ENCODE results near the gene CCBE1. TPM values are rescaled to one million over a fixed set of nuclear protein-coding genes. Genes with fewer than 3 reads are reported as not detected.
"Not testable (repeated sequence)": the region's sequence is repeated elsewhere in the genome, so short reads cannot be mapped to it uniquely, and the experiment has no call there.

CCBE1 gene
- polyA plus RNA-seq, 1 of the 3 experiments (the other 2 are of a cell fraction), result 5.0 TPM

DNA sequence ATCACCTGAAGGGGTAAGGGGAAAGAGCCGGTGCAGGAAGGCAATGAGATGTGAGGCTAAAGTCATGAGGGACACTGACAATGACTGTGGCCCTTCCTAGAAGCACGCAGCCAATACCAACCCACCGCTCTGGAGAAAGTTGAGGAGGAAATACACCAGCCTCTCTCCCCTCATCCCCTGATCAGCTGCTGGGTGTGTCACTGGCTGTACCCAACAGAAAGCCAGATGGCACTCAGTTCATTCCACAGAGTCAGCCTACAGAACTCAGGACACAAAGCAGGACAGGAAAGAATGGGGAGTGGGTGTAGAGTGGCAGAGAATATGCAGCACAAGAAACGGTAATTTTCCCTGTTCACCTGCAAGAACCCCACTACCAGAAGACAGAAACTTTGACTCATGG is 29.7 kb downstream of the CCBE1 start:
- H3K79me2 ChIP-seq (ENCODE audit: insufficient read depth), result peaks cover 5% of the 10 kb centered on the region; the same call in 1 of the 2 replicates

DNA sequence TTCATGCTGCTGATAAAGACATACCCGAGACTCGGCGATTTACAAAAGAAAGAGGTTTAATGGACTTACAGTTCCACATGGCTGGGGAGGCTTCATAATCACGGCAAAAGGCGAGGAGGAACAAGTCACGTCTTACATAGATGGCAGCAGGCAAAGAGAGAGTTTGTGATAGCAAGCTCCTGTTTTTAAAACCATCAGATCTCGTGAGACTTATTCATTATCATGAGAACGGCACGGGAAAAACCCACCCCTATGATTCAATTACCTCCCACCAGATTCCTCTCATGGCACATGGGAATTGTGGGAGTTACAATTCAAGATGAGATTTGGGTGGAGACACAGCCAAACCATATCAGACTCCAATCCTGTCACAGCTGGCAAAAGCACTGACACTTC is 31.2 kb downstream of the CCBE1 start:
- H4K20me1 ChIP-seq (ENCODE audit: insufficient read depth); H3K9me2 ChIP-seq; H3F3A ChIP-seq (replicated peaks; ENCODE audit: insufficient read depth); DNase-seq; H3K79me2 ChIP-seq (ENCODE audit: insufficient read depth); H2AFZ ChIP-seq (ENCODE audit: low read depth); H3K36me3 ChIP-seq (replicated peaks in 1 of 2; ENCODE audit: control insufficient read depth in 1 of 2, insufficient read depth in 2 of 2, low read length in 1 of 2); POLR2A ChIA-PET; H3K27me3 ChIP-seq (ENCODE audit: insufficient read depth); H3K9me3 ChIP-seq; H3K27ac ChIP-seq (ENCODE audit: low read depth in 2 of 2, low read length in 1 of 2); H3K4me1 ChIP-seq (ENCODE audit: control insufficient read depth in 1 of 2, insufficient read depth in 2 of 2, low read depth in 1 of 2, low read length in 1 of 2); H3K4me3 ChIP-seq (ENCODE audit: low read depth in 2 of 2, low read length in 1 of 2); H3K9ac ChIP-seq; H3K4me2 ChIP-seq: not testable (repeated sequence)
- 88% methylated on average over 9 of the region's 9 CpGs for WGBS (ENCODE audit: low lambda C conversion rate)
- CTCF ChIA-PET, result interaction anchor here (1.2 to 1.7 kb wide), 2 partner anchors 117 to 140 kb away, joined by 4 read pairs; no protein-coding TSS in a partner anchor

More for the DNA sequence above, 29.7 kb downstream of the CCBE1 start:
- Histone ChIP-seq H3K4me2 (no peak overlapping the region), H3K27ac (ENCODE audit: low read depth in 2 of 2, low read length in 1 of 2) (no peak overlapping the region), H3K9me2 (no peaks in the 10 kb centered on the region), H3F3A (replicated peaks; ENCODE audit: insufficient read depth) (no peaks in the 10 kb centered on the region), H3K36me3 (replicated peaks in 1 of 2; ENCODE audit: control insufficient read depth in 1 of 2, insufficient read depth in 2 of 2, low read length in 1 of 2) (no peaks in the 10 kb centered on the region), H2AFZ (ENCODE audit: low read depth) (no peak overlapping the region), H4K20me1 (ENCODE audit: insufficient read depth) (no peaks in the 10 kb centered on the region), H3K27me3 (ENCODE audit: insufficient read depth) (no peaks in the 10 kb centered on the region), H3K9ac (no peak overlapping the region), H3K9me3 (no peaks in the 10 kb centered on the region), H3K4me3 (ENCODE audit: low read depth in 2 of 2, low read length in 1 of 2) (no peak overlapping the region), H3K4me1 (ENCODE audit: control insufficient read depth in 1 of 2, insufficient read depth in 2 of 2, low read depth in 1 of 2, low read length in 1 of 2) (peaks cover 0 to 5% of the 10 kb centered on the region in 2 experiments; a peak in 1 of 4 replicates)
- 71% methylated on average over 3 of the region's 4 CpGs for WGBS (ENCODE audit: low lambda C conversion rate)
- ChIA-PET POLR2A (no interaction called here), CTCF (no interaction called here)
- no peak for DNase-seq
- TF ChIP-seq RFX5 (IDR thresholded peaks at IDR 0.05; ENCODE audit: low read length) (no peak), FOXM1 (IDR thresholded peaks at IDR 0.05; ENCODE audit: low read depth) (no peak), RAD21 (IDR thresholded peaks at IDR 0.05; ENCODE audit: low read length) (no peak)

DNA sequence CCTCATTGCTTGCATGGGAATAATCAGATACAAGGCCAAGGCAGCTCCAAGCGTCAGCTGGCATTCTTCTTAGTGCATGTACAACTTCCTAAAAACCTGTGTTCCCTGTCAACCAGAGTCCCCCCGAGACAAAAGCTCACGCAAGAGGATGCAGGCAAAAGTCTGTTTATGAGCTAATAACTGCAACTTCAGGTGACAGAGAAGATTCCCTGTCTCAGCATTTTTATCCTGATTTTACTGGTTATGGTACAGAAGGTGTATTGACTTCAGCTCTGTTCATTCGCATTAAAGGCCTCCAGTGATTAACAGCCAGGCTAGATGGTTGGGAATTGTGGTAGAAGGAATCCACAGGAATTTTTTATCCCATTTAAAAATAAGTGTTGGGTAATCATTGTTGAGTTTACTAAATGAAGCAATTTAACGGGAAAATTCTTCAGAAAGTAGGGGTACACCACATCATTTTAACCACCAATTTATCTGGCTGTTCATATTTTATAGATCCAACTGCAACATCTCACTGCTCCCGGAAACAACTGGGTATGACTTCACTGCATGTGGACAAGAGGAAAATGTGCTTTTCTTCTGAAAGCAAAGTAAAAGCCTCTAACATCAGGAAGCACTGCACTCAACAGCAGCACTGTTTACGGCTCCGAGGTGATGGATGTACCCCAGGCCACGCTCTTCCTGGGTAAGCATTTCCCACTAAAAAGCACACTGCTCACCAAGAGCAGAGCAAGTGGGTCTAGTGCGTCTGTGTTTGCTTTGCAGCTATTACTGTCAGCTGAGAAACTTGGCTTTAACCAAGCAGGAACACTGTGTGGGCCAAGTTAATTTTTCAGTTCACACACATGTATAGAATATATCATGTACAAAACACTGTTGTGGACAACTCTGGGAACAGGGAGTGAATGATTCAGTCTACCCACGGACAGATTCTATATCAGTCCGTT is 31.9 kb downstream of the CCBE1 start:
- Histone ChIP-seq H3K27ac (ENCODE audit: low read depth in 2 of 2, low read length in 1 of 2) (no peak overlapping the region), H3F3A (replicated peaks; ENCODE audit: insufficient read depth) (peaks cover 3% of the 10 kb centered on the region), H3K36me3 (replicated peaks in 1 of 2; ENCODE audit: control insufficient read depth in 1 of 2, insufficient read depth in 2 of 2, low read length in 1 of 2) (no peaks in the 10 kb centered on the region), H2AFZ (ENCODE audit: low read depth) (no peak overlapping the region), H3K4me1 (ENCODE audit: control insufficient read depth in 1 of 2, insufficient read depth in 2 of 2, low read depth in 1 of 2, low read length in 1 of 2) (no peaks in the 10 kb centered on the region), H3K79me2 (ENCODE audit: insufficient read depth) (peaks cover 1% of the 10 kb centered on the region; the same call in 1 of the 2 replicates), H3K9me2 (no peaks in the 10 kb centered on the region), H3K4me3 (ENCODE audit: low read depth in 2 of 2, low read length in 1 of 2) (no peak overlapping the region), H3K4me2 (no peak overlapping the region), H3K27me3 (ENCODE audit: insufficient read depth) (no peaks in the 10 kb centered on the region), H4K20me1 (ENCODE audit: insufficient read depth) (no peaks in the 10 kb centered on the region), H3K9ac (no peak overlapping the region), H3K9me3 (no peaks in the 10 kb centered on the region)
- WGBS (ENCODE audit: low lambda C conversion rate), result 81% methylated on average over 12 of the region's 12 CpGs
- no peak for DNase-seq
- ChIA-PET POLR2A (no interaction called here), CTCF (interaction anchor here (1.7 kb wide), 1 partner anchor 117 kb away, joined by 4 read pairs; no protein-coding TSS in a partner anchor)
- TF ChIP-seq, protein P1, sequence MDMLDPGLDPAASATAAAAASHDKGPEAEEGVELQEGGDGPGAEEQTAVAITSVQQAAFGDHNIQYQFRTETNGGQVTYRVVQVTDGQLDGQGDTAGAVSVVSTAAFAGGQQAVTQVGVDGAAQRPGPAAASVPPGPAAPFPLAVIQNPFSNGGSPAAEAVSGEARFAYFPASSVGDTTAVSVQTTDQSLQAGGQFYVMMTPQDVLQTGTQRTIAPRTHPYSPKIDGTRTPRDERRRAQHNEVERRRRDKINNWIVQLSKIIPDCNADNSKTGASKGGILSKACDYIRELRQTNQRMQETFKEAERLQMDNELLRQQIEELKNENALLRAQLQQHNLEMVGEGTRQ (IDR thresholded peaks at IDR 0.05; ENCODE audit: borderline replicate concordance, low read depth, low read length), result no peak
- TF ChIP-seq, protein P2, sequence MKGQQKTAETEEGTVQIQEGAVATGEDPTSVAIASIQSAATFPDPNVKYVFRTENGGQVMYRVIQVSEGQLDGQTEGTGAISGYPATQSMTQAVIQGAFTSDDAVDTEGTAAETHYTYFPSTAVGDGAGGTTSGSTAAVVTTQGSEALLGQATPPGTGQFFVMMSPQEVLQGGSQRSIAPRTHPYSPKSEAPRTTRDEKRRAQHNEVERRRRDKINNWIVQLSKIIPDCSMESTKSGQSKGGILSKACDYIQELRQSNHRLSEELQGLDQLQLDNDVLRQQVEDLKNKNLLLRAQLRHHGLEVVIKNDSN (IDR thresholded peaks at IDR 0.05; ENCODE audit: borderline replicate concordance, low read depth), result no peak
- TF ChIP-seq RXRA (IDR thresholded peaks at IDR 0.05; ENCODE audit: borderline replicate concordance, low read depth) (no peak), MXI1 (IDR thresholded peaks at IDR 0.05; ENCODE audit: low read depth, low read length) (no peak), CHD2 (IDR thresholded peaks at IDR 0.05; ENCODE audit: low read length, partially characterized antibody) (no peak), FOXM1 (IDR thresholded peaks at IDR 0.05; ENCODE audit: low read depth) (no peak), GABPA (IDR thresholded peaks at IDR 0.05; ENCODE audit: low read depth) (no peak), TCF12 (IDR thresholded peaks at IDR 0.05) (no peak), RFX5 (IDR thresholded peaks at IDR 0.05; ENCODE audit: low read length) (no peak), TEAD4 (IDR thresholded peaks at IDR 0.05; ENCODE audit: borderline replicate concordance, insufficient read depth) (no peak), NFIC (IDR thresholded peaks at IDR 0.05; ENCODE audit: borderline replicate concordance) (no peak), POLR2AphosphoS5 (IDR thresholded peaks at IDR 0.05; ENCODE audit: low read depth, low read length) (no peak)
- TF ChIP-seq, protein P3, sequence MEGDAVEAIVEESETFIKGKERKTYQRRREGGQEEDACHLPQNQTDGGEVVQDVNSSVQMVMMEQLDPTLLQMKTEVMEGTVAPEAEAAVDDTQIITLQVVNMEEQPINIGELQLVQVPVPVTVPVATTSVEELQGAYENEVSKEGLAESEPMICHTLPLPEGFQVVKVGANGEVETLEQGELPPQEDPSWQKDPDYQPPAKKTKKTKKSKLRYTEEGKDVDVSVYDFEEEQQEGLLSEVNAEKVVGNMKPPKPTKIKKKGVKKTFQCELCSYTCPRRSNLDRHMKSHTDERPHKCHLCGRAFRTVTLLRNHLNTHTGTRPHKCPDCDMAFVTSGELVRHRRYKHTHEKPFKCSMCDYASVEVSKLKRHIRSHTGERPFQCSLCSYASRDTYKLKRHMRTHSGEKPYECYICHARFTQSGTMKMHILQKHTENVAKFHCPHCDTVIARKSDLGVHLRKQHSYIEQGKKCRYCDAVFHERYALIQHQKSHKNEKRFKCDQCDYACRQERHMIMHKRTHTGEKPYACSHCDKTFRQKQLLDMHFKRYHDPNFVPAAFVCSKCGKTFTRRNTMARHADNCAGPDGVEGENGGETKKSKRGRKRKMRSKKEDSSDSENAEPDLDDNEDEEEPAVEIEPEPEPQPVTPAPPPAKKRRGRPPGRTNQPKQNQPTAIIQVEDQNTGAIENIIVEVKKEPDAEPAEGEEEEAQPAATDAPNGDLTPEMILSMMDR (IDR thresholded peaks at IDR 0.05), result no peak
- TF ChIP-seq, protein P4, sequence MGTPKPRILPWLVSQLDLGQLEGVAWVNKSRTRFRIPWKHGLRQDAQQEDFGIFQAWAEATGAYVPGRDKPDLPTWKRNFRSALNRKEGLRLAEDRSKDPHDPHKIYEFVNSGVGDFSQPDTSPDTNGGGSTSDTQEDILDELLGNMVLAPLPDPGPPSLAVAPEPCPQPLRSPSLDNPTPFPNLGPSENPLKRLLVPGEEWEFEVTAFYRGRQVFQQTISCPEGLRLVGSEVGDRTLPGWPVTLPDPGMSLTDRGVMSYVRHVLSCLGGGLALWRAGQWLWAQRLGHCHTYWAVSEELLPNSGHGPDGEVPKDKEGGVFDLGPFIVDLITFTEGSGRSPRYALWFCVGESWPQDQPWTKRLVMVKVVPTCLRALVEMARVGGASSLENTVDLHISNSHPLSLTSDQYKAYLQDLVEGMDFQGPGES (IDR thresholded peaks at IDR 0.05; ENCODE audit: low read depth, low read length), result no peak
